GM21423 (cell line): ENCODE data around the gene LFNG.
"Not testable (repeated sequence)": the region's sequence is repeated elsewhere in the genome, so short reads cannot be mapped to it uniquely, and the experiment has no call there.

Experiments used
- ATAC-seq: cut with Tn5 transposase; IDR thresholded peaks from one replicate; pipeline ENCODE4 v1.9.1; 2021; ENCODE audit warnings: mild to moderate bottlenecking, moderate library complexity; ENCODE audit not compliant: unreplicated experiment

LFNG gene

DNA sequence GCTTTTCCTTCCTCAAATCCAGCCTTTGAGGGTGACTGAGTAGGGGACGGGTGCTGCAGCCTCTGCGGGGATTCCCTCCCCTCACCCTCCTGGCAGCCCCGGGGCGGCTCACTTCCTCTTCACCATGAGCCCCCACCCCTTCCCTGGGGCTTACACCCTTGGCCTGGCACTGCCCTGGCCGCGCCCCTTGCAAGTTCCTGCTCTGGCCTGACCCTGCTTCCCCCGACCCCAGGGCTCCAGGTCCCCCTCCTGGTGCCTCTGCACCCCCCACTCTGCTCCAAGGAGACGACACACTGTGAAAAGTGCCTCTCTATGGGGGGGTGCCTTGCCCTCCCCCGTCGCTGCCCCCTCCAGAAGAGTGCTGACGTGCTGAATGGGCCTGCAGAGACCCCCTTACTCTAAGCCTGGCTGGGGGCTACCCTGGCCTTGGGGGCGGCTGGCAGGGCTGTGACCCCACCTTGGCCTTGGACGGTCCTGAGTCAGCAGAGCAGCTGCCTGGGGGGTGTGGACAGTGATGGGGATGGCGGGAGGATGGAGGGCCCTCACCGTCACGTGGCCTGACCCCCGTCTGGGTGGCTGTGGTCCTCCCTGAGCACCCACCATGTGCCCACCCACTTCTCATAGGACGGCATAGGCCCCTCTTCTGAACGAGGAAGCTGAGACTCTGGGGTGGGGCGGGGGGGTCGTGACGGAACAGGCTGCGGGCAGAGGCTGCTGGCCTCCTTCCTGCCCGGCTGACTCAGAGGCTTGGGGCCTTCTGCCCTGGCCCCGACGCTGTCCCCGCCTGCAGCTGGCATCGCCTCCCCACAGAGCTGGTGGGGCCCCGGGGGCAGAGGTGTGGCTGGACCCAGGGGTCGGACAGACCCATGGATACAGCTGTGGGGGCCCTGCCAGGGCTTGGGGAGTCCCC is 9.8 kb downstream of the LFNG start:
- peak; percentile 37 for ATAC-seq

DNA sequence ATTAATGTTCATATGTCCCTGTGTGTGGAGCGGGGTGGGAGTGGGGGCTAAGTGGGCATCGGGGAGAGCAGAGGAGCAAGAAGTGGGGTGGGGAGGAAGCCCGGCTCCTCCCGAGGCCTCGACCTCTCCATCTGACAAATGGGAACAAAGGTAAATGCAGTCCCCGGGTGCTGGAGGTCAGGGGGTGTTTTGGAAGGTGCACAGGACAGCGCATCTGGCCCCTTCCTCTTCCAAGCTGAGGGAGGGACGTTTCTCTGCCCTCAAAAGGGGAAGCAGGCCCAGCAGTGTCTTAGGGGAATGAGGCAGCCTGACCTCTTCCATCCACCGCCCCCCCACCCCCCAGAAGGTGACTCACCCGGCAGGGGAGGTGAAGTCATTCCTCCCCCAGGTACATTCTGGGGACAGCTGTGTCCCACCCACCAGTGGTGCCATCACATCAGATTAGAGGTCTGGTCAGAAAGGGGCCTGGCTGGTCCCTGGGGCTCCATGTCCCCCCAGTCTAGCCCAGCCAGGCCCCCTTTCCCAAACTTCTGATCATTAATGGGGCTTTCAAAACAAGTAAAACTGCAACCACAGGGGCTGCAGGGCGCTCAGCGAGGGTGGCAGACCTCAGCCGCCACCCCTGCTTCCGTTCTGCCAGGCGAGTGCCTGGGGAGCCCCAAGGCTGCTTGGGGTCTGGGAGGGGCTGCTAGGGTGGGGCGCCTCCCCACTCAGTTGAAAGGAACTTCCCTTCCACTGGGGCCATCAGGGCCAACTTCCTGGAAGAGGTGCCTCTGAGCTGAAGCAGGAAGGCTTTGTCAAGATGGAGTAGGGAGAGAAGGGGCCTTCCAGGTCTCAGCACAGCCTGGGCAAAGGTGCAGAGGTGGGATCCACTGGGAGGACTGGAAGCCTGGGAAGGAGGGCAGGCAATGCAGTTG is 10.8 kb downstream of the LFNG start:
- ATAC-seq, result peak; percentile 42

DNA sequence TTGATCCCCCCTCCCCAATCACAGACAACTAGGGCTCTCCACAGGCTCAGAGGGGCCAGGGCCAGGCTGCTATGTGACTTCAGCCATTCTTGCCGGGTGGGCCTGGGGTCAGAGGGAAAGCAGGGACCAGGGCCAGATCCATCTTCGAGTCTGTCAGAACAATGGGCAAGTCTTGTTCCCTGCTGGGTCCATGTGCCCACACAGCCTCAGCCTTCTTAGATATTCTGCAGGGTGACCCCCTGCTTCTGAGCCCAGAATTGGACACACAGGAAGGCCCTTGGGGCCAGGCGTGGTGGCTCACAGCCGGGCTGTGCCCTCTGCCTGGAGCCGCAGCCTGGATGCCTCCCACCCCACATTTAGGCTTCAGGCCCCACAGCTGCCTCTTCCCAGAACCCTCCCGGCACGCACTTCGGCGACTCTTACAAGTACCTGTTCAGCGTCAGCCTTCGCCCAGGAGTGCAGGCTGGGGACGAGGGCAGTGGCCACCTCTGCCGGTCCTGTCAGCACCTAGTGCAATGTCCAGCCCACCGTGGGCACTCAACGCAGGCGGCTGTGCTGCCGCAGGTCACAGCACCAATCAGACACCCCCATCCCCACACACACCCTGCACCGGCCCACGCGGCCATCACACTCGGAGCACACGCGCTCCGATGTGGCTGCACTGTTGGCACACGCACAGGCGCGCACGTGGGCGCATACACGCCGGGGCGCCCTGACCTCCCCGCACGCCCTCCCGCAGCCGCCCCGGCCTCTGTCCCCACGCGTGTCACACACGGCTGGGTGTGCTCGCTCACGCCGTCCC is 11.6 kb downstream of the LFNG start:
- ATAC-seq, result not testable (repeated sequence)

DNA sequence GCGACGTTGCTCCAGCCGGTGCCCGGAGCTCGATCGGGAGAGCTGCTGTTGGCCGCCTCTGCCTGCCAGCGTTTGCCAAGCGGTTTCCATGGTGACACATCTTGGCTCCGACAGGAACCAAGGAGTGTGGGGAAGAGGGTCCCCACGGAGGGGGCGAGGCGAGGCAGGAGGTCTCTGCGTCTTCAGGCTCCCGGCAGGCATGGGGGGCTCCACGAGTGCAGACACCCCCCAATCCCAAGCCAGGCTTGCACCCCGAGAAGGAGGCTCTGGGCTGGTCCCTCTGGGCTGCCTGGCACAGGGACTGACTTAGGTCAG is 12.2 kb downstream of the LFNG start:
- ATAC-seq, result not testable (repeated sequence)

DNA sequence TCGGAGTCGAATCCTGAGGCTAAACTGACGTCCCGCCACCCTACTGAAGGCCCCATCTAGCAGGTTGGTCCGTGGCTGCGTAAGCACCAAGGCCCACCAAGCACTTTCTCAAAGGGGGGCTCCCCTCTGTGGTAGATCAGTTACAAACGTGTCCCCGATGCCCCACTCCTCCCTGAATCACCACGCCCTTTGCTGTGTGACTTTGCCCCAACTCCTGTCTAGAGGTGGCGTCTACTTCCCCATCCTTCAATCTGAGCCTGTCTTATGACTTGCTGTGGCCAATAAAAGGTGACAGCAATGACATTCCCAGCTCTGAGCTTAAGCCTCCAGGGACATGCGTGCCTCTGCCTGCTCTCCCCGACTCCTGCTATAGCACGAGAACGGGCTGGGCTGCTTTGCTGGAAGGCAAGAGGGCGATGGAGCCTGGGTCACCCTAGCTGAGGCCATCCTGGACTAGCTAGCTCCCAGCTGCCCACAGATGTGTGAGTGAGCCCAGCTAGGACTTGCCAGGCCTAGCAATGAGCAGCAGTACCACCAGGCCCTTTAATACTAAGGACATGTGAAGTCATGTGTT is 12.7 kb downstream of the LFNG start:
- not testable (repeated sequence) for ATAC-seq

DNA sequence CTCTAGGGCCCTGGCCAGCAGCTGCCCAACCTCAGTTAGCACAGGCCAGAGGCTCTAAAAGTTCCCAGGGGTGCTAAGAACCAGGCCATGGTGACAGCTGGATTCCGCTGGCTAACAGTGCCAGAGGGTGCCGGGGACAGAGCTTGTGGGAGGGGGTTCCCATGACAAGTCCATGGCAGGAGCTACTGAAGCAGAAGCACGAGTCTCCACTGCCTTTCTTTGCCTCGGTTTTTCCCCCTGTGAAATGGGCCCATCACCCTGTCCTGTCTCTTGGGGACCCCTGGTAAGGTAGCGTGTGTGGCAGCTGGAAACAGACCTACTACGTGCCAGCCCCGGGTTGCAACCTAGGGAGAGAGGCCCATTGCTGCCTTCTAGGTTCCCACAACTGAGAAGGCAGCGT is 13.2 kb downstream of the LFNG start:
- not testable (repeated sequence) for ATAC-seq

DNA sequence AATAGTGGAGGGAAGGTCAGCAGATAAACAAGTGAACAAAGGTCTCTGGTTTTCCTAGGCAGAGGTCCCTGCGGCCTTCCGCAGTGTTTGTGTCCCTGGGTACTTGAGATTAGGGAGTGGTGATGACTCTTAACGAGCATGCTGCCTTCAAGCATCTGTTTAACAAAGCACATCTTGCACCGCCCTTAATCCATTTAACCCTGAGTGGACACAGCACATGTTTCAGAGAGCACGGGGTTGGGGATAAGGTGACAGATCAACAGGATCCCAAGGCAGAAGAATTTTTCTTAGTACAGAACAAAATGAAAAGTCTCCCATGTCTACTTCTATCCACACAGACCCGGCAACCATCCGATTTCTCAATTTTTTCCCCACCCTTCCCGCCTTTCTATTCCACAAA is 14.0 kb downstream of the LFNG start:
- not testable (repeated sequence) for ATAC-seq

DNA sequence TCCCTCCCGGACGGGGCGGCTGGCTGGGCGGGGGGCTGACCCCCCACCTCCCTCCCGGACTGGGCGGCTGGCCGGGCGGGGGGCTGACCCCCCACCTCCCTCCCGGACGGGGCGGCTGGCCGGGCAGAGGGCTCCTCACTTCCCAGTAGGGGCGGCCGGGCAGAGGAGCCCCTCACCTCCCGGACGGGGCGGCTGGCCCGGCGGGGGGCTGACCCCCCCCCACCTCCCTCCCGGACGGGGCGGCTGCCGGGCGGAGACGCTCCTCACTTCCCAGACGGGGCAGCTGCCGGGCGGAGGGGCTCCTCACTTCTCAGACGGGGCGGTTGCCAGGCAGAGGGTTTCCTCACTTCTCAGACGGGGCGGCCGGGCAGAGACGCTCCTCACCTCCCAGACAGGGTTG is 14.6 kb downstream of the LFNG start:
- ATAC-seq, result not testable (repeated sequence)

DNA sequence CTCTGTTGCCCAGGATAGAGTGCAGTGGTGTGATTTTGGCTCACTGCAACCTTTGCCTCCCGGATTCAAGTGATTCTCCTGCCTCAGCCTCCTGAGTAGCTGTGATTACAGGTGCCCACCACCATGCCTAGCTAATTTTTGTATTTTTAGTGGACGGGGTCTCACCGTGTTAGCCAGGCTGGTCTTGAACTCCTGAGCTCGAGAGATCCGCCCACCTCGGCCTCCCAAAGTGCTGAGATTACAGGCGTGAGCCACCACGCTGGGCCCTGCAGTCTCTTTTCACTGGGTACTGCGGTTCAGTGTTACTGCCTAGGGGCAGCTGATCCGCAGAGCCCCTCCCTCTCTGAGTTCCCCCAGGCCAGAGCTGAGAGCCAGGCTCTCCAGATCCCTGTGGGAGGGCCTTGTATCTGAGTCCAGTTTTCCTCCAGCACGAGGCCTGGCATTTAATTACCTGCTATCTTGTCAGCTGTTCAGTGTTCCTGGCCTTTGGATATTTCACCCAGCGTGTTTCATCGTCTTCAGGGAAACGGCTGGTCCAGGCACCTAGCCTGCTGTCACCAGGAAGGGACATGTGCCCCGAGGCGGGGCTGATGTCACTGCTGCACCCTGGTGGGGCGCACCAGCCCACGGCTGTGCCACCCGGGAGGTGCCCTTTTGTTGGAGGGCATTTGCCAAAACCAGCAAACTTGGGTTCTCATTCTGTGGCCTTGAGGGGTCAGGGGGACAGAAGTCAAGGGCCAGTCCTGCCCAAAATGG is 16.5 kb downstream of the LFNG start:
- not testable (repeated sequence) for ATAC-seq

DNA sequence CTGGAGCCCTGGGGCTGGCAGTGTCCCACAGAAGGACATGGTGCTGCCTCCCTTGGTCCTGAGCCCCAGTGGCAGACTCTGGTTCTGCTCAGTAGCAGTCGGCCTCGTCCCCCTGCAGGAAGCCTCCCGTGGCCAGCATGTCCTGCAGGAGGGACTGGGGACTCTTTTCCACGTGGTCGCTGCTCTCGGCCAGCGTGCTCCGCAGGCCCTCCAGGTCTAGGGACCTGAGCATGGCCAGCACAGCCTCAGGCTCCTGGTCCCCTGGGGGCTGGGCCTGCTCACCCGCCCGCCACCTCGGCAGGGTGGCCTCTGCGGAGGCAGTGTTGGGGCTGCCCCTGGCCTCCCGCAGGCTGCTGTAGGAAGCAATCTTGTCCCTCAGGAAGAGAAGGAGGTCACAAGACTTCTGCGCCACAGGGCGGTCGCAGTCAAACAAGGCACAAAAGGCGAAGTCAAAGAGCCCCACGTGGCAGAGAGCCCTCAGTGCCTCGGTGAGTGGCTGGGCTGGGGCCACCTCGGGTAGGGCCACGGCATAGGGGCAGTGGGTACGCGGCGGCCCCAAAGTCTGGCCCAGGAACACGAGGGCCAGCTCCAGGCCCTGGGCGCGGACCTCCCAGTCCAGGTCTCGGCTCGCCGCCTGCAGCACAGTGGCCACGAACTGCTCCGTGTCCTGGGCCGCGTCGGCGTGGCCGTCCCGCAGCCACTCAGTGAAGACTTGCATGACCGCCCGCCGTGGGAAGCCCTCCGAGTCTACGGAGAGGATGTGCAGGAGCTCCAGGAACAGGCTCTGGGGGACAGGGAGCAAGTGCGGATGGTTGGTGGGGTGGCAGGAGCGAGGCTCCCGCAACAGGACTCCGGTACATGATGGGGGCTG is 18.6 kb downstream of the LFNG start:
- no peak for ATAC-seq

DNA sequence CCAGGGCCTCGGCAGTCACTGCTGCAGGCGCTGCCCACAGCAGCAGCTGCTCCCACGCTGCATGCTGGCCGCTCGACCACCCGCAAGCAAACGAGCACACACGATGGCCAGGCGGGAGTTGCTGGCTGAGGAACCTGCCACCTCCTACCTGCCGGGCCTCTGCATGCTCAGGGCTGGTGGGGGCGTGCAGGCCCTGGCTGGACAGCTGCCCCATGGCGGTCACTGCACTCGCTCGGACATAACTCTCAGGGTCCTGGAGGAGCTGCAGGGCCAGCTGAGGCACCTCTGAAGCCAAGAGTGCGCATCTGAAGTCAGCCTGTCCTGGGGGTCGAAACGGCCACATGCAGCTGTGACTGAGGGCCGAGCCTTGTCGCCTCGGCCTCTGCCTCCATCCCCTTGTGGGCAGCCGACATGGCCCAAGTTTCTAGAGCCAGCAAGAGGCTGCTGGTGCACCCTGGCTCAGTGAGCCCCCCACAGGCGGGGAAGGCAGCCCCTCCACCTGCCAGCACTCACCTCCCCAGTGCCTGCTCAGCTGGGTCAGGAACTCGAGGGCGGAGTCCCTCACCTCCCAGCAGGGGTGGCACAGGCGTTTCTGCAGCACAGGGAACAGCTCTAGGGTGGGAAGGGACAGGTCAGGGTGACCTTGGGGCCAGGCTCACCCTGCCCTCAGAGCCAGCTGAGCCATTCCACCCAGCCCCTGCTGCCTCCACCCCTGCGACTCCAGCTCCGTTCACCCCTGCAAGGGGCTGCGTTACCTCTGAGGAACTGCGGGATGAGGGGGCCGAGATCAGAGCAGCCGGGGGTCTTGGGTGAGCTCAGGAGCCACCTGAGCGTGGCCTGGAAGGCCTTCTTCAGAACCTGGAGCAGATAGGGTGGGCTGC is 19.7 kb downstream of the LFNG start:
- no peak for ATAC-seq

DNA sequence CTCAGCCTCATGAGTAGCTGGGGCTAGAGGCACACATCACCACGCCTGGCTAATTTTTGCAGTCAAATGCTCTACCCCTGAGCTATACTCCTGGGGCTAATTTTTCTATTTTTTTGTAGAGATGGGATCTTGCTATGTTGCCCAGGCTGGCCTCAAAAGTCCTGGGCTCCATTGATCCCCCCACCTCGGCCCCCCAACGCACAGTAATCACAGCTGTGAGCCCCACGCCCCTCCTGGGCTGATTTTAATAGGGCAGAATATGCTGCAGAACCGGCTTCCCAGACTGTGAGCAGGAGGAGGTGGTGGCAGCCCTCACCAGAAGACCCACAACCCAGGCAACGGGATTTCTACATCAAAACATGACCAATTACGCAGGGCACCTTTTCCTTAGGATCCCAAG is 20.6 kb downstream of the LFNG start:
- no peak for ATAC-seq

DNA sequence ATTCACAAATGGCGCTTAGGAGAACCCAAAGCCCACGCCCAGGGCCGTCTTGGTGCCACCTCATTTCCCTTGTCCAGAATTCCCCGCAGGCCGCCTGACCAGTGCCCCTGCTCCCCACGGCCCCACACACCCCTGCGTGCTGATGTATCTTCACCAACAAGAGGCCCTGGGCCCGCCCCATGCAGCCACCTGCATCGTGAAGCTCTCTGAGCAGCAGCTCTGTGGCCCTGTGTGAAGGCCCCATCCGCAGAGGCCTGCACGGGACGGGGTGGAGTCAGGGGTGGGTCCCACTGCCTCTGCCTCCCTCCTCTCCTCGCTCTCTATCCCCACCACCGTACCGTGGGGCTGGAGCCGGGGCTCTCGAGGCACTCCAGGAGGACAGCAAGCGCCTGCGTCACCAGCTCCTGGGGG is 21.1 kb downstream of the LFNG start:
- no peak for ATAC-seq

DNA sequence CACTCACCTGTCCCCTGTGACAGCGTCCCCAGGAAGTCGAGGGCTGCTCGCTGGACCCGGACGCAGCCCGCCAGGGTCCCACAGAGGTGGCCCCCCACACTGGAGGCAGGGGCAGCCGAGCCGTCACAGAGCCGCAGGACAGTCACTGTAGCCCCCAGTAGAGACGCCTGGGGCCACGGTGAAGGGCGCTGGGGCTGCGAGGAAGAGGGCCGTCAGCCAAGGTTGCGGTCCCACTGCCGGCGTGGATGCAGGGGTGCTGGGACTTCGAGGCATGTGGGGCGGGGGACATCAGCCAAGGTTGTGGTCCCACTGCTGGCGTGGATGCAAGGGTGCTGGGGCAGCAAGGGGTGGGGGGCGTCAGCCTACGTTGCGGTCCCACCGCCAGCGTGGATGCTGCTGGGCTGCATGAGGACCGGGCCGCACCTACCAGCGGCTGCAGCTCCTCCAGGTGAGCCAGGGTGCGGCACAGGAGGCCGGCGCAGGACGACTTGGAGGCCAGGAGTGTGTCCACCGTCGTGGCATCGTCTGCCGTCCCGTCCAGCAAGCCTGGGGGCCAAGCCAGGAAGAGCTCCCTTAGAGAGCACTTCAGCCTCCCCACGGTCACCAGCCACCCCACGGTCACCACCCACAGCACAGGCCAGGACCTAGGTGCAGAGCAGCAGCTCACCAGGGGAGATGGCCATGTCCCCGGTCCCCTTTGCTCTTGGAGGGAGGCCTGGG is 21.9 kb downstream of the LFNG start:
- no peak for ATAC-seq

DNA sequence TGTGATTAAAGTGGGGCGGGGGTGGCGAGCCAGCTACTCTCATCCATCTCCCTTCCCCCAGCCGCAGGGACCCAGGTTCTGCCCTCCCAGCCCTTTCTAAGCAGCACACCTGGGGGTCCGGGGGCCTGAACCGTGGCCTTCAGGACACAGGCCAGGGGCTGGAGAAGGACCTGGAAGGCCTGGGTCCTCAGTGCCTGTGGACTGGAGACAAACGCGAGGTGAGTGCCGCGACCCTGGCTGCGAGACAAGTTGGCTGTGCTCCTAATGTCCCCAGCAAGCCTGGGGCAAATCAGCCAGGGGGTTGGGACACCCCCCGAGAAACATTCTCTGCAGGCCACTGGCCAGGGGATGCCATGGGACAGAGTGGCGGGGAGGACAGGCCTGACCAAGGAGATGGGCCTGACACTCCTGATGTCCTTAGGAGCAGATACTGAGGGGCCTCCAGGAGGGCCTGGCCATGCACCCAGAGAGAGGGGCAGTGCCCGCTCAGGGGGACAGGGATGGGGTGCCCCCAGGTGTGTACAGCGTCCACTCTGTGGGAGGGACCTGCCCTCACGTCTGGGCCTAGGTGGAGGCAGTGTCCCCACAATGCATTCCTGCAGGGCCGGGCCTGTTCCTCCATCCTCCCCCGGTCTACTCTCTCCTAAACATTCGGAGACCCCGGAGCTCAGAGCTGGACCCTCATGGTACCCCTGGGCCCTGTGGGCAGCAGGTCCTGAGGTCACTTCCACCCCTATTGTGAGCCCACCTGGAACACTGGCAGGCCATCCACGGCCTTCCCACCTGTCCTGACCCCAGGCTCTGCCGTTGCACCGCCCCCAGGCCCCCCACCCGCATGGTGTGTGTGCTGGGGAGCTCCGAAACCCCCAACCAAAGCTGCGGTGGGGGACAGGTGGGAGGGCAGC is 22.7 kb downstream of the LFNG start:
- ATAC-seq, result no peak
